SK-N-SH (cell line): ENCODE results near the gene IFNA21. TPM values are rescaled to one million over a fixed set of nuclear protein-coding genes. Genes with fewer than 3 reads are reported as not detected.
A peak's percentile ranks its signal among the peaks of the same experiment; 100 is the strongest.

Source experiments
- CTCF ChIA-PET: fragments of 300-600, 350-600 bp; formaldehyde crosslinking; extraction: SDS; loops from one replicate; lab custom pipeline; 2021; lab: Yijun Ruan, JAX
- POLR2A ChIA-PET: fragments of 350-600 bp; sonication (Branson Sonifier 250); formaldehyde crosslinking; extraction: SDS; loops from one replicate; lab custom pipeline; 2020; ENCODE audit warnings: antibody characterized with exemption, inconsistent platforms; lab: Yijun Ruan, JAX
- DNase-seq: peaks from one replicate; pipeline ENCODE4 v3.0.0; 2012
- H2AFZ ChIP-seq: fragments of 200-600 bp; sonication (generic); 2 replicates; pipeline ENCODE4 v1.8.1; 2016; ENCODE audit warnings: antibody characterized with exemption, mild to moderate bottlenecking, low read depth
- H3F3A ChIP-seq: fragments of 200-600 bp; sonication (generic); replicated peaks from 2 replicates; pipeline ENCODE3; 2016; ENCODE audit warnings: antibody characterized with exemption, mild to moderate bottlenecking; ENCODE audit not compliant: insufficient read depth
- H3K27ac ChIP-seq, 2 experiments: fragments of 200-500 bp in 1 of 2; fragments of 200-600 bp in 1 of 2; sonication (Bioruptor generic) in 1 of 2; sonication (generic), shearing (Covaris generic) in 1 of 2; 2 replicates each; pipeline versions ENCODE4 v1.5.1 to v1.6.1; 2014 to 2016; ENCODE audit warnings: low read depth in 2 of 2, inconsistent platforms in 1 of 2, low read length in 1 of 2, mild to moderate bottlenecking in 1 of 2, mixed read lengths in 1 of 2
- H3K27me3 ChIP-seq: fragments of 200-600 bp; sonication (generic), shearing (Covaris generic); 2 replicates; pipeline ENCODE4 v1.6.1; 2016; ENCODE audit warnings: mixed run types; ENCODE audit not compliant: insufficient read depth
- H3K36me3 ChIP-seq, 2 experiments: fragments of 200-500 bp in 1 of 2; fragments of 200-600 bp in 1 of 2; sonication (Bioruptor generic) in 1 of 2; sonication (generic) in 1 of 2; replicated peaks in 1 of 2; 2 replicates each; pipeline versions ENCODE3 to v1.5.1; 2014 to 2016; ENCODE audit warnings: low read length in 1 of 2, mild to moderate bottlenecking in 1 of 2; ENCODE audit not compliant: insufficient read depth in 2 of 2, control insufficient read depth in 1 of 2
- H3K4me1 ChIP-seq, 2 experiments: fragments of 200-500 bp in 1 of 2; fragments of 200-600 bp in 1 of 2; sonication (Bioruptor generic) in 1 of 2; sonication (generic), shearing (Covaris generic) in 1 of 2; 2 replicates each; pipeline versions ENCODE4 v1.5.1 to v1.6.1; 2014 to 2016; ENCODE audit warnings: low read depth in 1 of 2, low read length in 1 of 2, mixed run types in 1 of 2; ENCODE audit not compliant: insufficient read depth in 2 of 2, control insufficient read depth in 1 of 2
- H3K4me2 ChIP-seq: fragments of 200-600 bp; sonication (generic), shearing (Covaris generic); 2 replicates; pipeline ENCODE4 v1.6.1; 2017; ENCODE audit warnings: mixed run types
- H3K4me3 ChIP-seq, 2 experiments: fragments of 200-500 bp in 1 of 2; fragments of 200-600 bp in 1 of 2; sonication (Bioruptor generic) in 1 of 2; sonication (generic), shearing (Covaris generic) in 1 of 2; 2 replicates each; pipeline versions ENCODE4 v1.5.1 to v1.8.1; 2014 to 2016; ENCODE audit warnings: low read depth in 2 of 2, inconsistent platforms in 1 of 2, low read length in 1 of 2, mild to moderate bottlenecking in 1 of 2, mixed read lengths in 1 of 2, moderate library complexity in 1 of 2
- H3K79me2 ChIP-seq: fragments of 200-600 bp; sonication (generic); 2 replicates; pipeline ENCODE4 v1.8.1; 2017; ENCODE audit warnings: mild to moderate bottlenecking; ENCODE audit not compliant: insufficient read depth
- H3K9ac ChIP-seq: fragments of 200-600 bp; sonication (generic); 2 replicates; pipeline ENCODE4 v1.6.1; 2017; ENCODE audit warnings: mixed run types
- H3K9me2 ChIP-seq: fragments of 200-600 bp; sonication (generic); 2 replicates; pipeline ENCODE4 v1.6.1; 2017; ENCODE audit warnings: mixed run types
- H3K9me3 ChIP-seq: fragments of 200-600 bp; sonication (generic); 2 replicates; pipeline ENCODE4 v1.6.1; 2017; ENCODE audit warnings: mixed run types, mild to moderate bottlenecking, moderate library complexity
- H4K20me1 ChIP-seq: fragments of 200-600 bp; sonication (generic); 2 replicates; pipeline ENCODE4 v1.6.1; 2017; ENCODE audit warnings: mild to moderate bottlenecking, mixed run types; ENCODE audit not compliant: insufficient read depth
- CTCF ChIP-seq: fragments of 200-600 bp; sonication (generic); IDR thresholded peaks from 2 replicates; pipeline ENCODE4 v1.6.1; 2017; ENCODE audit warnings: antibody characterized with exemption, mild to moderate bottlenecking, moderate library complexity
- ELF1 ChIP-seq: IDR thresholded peaks from 2 replicates; pipeline ENCODE4 v1.4.0; 2012
- EP300 ChIP-seq, 2 experiments: IDR thresholded peaks; 2 replicates each; pipeline versions ENCODE4 v1.4.0 to v1.6.1; 2012; ENCODE audit warnings: borderline replicate concordance in 1 of 2, low read depth in 1 of 2, low read length in 1 of 2
- RAD21 ChIP-seq: IDR thresholded peaks from 2 replicates; pipeline ENCODE4 v1.6.1; 2012; ENCODE audit warnings: mild to moderate bottlenecking, low read length
- RCOR1 ChIP-seq: fragments of 150-350 bp; IDR thresholded peaks from 2 replicates; pipeline ENCODE4 v1.6.1; 2017; ENCODE audit warnings: antibody characterized with exemption, low read length
- RXRA ChIP-seq: IDR thresholded peaks from 2 replicates; pipeline ENCODE4 v1.4.0; 2012; ENCODE audit warnings: low read depth, mild to moderate bottlenecking, borderline replicate concordance
- SMC3 ChIP-seq: IDR thresholded peaks from 2 replicates; pipeline ENCODE4 v1.6.1; 2012; ENCODE audit warnings: low read depth, low read length, improper control_type of control experiment
- TAF1 ChIP-seq: IDR thresholded peaks from 2 replicates; pipeline ENCODE4 v1.6.1; 2012; ENCODE audit warnings: low read depth, mild to moderate bottlenecking, low read length, moderate library complexity, borderline replicate concordance
- TCF12 ChIP-seq: IDR thresholded peaks from 2 replicates; pipeline ENCODE4 v1.4.0; 2012
- ZBTB33 ChIP-seq: IDR thresholded peaks from 2 replicates; pipeline ENCODE4 v1.4.0; 2012; ENCODE audit warnings: low read depth, borderline replicate concordance
- WGBS: methylation state at CpG from one replicate; pipeline ENCODE4 v1.1.6; 2017; ENCODE audit warnings: low lambda C conversion rate; 5-methylcytosine and 5-hydroxymethylcytosine counted together
- polyA plus RNA-seq, 3 experiments: library from polyadenylated mRNA; depleted of rRNA; stranded (reverse); fragments of >200 nt; gene quantifications; 2 replicates each; pipeline ENCODE4 v1.2.3, GENCODE V29; 2012

The IFNA21 gene
- polyA plus RNA-seq, 1 of the 3 experiments (the other 2 are of a cell fraction), result not detected

GRCh38 chr9:21154018-21154608, 12.3 kb downstream of the IFNA21 start:
- 14% methylated on average over 3 of the region's 3 CpGs for WGBS
- DNase-seq, result peak; percentile 28

More at GRCh38 chr9:21154018-21154608, 12.3 kb downstream of the IFNA21 start:
- TF ChIP-seq SMC3, result no peak
- TF ChIP-seq RAD21, result peak; percentile 46
- 0 out of 2 replicates have a peak, but pooled peaks have one; percentile 13 for TF ChIP-seq CTCF
- TF ChIP-seq RCOR1, result no peak
- no peak for TF ChIP-seq TCF12
- TF ChIP-seq RXRA, result no peak
- no peak for TF ChIP-seq EP300 (IDR thresholded peaks at IDR 0.05; ENCODE audit: borderline replicate concordance in 1 of 2, low read depth in 1 of 2, low read length in 1 of 2)
- TF ChIP-seq TAF1, result no peak
- TF ChIP-seq ELF1, result no peak
- TF ChIP-seq ZBTB33, result no peak
- TF ChIP-seq, all 33 proteins: peak for 2
- ChIA-PET CTCF (interaction anchor here (0.7 to 1.2 kb wide), 6 partner anchors 9 to 1654 kb away, joined by 3 to 4 read pairs (median 3); no protein-coding TSS in a partner anchor), POLR2A (no interaction called here)
- Histone ChIP-seq H3K27me3 (no peaks in the 10 kb centered on the region), H3K27ac (no peak overlapping the region), H3K4me2 (no peak overlapping the region), H3K79me2 (no peaks in the 10 kb centered on the region), H3K9me3 (no peaks in the 10 kb centered on the region), H3K9me2 (no peaks in the 10 kb centered on the region), H2AFZ (peak overlapping the region; percentile 12; the same call in 1 of the 2 replicates), H3K4me1 (no peaks in the 10 kb centered on the region; a peak in 1 of 4 replicates), H3K4me3 (no peak overlapping the region), H4K20me1 (no peaks in the 10 kb centered on the region), H3K9ac (no peak overlapping the region), H3K36me3 (no peaks in the 10 kb centered on the region), H3F3A (no peaks in the 10 kb centered on the region)
